Sigmoid colon (tissue), 4 donors: ENCODE results near the gene FIBP.

Experiments
- EP300 ChIP-seq, 4 donors: sonication (generic); formaldehyde crosslinking; IDR thresholded peaks; one replicate each; pipeline ENCODE4 v1.6.1; 2017; ENCODE audit warnings: antibody characterized with exemption in 4 of 4
- POLR2A ChIP-seq, 2 donors: fragments of 450-650 bp; IDR thresholded peaks; one replicate each; pipeline ENCODE4 v1.6.1; 2016; ENCODE audit warnings: antibody characterized with exemption in 2 of 2, mild to moderate bottlenecking in 2 of 2, moderate library complexity in 2 of 2
- POLR2AphosphoS5 ChIP-seq, 4 donors: sonication (generic); formaldehyde crosslinking; IDR thresholded peaks; one replicate each; pipeline ENCODE4 v1.6.1; 2017; ENCODE audit warnings: antibody characterized with exemption in 4 of 4
- TF ChIP-seq, protein P1 (sequence below), 4 experiments: fragments of 450-650 bp in 3 of 4; fragments of 200-600 bp in 1 of 4; IDR thresholded peaks; one replicate each; pipeline ENCODE4 v1.5.1; 2016 to 2019; ENCODE audit warnings: antibody characterized with exemption in 4 of 4, mild to moderate bottlenecking in 3 of 4, moderate library complexity in 2 of 4

DNA sequence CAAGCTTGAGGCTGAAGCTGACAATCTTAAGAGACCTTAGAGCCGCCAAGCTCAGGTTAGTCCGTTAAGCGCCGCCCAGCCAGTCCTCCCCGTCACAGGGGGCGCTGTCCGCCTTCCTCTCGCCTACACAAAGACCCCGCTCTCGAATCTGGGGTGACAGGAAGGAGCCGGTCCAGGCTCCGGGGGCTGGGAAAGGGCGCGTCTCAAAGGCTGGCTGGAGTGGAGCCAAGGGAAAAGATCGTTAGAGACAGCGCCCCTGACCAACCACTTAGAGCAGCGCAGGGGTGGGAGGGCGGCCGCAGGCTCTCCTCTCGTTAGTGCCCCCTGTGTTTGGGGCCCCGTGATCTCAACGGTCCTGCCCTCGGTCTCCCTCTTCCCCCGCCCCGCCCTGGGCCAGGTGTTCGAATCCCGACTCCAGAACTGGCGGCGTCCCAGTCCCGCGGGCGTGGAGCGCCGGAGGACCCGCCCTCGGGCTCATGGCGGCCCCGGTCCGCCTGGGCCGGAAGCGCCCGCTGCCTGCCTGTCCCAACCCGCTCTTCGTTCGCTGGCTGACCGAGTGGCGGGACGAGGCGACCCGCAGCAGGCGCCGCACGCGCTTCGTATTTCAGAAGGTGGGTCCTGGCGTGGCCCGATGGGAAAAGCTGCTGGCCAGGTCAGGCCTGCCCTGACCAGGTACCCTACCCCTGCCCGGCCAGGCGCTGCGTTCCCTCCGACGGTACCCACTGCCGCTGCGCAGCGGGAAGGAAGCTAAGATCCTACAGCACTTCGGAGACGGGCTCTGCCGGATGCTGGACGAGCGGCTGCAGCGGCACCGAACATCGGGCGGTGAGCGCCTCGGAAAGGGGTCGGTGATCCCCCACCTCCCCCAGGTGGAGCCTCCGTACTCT is 27.8 kb downstream of the FIBP start, which contains the start of gene MUS81:
- TF ChIP-seq POLR2A (IDR thresholded peaks at IDR 0.05) (peak; percentile 76 to 87), POLR2AphosphoS5 (IDR thresholded peaks at IDR 0.05) (peak; percentile 67 to 91 (median 88)), EP300 (IDR thresholded peaks at IDR 0.05) (no peak)
- TF ChIP-seq, protein P1, sequence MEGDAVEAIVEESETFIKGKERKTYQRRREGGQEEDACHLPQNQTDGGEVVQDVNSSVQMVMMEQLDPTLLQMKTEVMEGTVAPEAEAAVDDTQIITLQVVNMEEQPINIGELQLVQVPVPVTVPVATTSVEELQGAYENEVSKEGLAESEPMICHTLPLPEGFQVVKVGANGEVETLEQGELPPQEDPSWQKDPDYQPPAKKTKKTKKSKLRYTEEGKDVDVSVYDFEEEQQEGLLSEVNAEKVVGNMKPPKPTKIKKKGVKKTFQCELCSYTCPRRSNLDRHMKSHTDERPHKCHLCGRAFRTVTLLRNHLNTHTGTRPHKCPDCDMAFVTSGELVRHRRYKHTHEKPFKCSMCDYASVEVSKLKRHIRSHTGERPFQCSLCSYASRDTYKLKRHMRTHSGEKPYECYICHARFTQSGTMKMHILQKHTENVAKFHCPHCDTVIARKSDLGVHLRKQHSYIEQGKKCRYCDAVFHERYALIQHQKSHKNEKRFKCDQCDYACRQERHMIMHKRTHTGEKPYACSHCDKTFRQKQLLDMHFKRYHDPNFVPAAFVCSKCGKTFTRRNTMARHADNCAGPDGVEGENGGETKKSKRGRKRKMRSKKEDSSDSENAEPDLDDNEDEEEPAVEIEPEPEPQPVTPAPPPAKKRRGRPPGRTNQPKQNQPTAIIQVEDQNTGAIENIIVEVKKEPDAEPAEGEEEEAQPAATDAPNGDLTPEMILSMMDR (IDR thresholded peaks at IDR 0.05), result peak; percentile 64 to 96 (median 80)
